ENCODE data around the gene TELO2.

The TELO2 gene

GRCh38 chr16:1460602-1461138, 32.5 kb upstream of the TELO2 start:
- TF ChIP-seq SUZ12 (IDR thresholded peaks at IDR 0.05): no peak
- CTCF ChIA-PET: no interaction called here
- DNase-seq (ENCODE audit: extremely low spot score): no peak
- POLR2A ChIA-PET: no interaction called here

DNA sequence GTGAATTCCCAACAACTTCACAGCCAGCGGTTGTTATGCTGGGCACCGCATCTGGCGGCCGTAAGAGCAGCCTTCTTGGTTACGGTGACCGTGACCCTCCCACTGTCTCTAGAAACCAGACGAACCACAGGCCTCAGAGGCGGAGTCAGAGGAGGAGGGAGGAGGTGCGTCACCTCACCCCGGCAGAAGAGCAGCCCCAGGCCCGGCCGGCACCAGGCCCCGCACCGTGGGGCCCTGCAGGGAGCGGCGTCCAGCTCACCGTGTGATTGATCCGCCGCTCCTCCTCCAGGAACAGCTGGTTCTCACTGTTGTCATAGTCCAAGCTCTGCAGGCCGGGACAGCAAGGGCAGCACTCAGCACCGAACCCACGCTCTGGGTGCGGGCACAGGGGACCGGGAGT, 32.0 kb upstream of the TELO2 start:
- CTCF ChIA-PET: no interaction called here
- DNase-seq (ENCODE audit: extremely low spot score): no peak
- TF ChIP-seq HDGF (IDR thresholded peaks at IDR 0.05; ENCODE audit: borderline replicate concordance): no peak
- no peak for TF ChIP-seq ARNT (IDR thresholded peaks at IDR 0.05)
- no peak for TF ChIP-seq L3MBTL2 (conservative IDR thresholded peaks at IDR 0.05)
- TF ChIP-seq FOXM1 (IDR thresholded peaks at IDR 0.05; ENCODE audit: borderline replicate concordance): no peak
- TF ChIP-seq SP1 (IDR thresholded peaks at IDR 0.05): no peak
- no peak for TF ChIP-seq CTBP1 (IDR thresholded peaks at IDR 0.05; ENCODE audit: borderline replicate concordance)
- TF ChIP-seq LEF1 (IDR thresholded peaks at IDR 0.05; ENCODE audit: borderline replicate concordance): no peak
- TF ChIP-seq SUZ12 (IDR thresholded peaks at IDR 0.05): no peak
- TF ChIP-seq TARDBP (IDR thresholded peaks at IDR 0.05): no peak
- POLR2A ChIA-PET: no interaction called here

DNA sequence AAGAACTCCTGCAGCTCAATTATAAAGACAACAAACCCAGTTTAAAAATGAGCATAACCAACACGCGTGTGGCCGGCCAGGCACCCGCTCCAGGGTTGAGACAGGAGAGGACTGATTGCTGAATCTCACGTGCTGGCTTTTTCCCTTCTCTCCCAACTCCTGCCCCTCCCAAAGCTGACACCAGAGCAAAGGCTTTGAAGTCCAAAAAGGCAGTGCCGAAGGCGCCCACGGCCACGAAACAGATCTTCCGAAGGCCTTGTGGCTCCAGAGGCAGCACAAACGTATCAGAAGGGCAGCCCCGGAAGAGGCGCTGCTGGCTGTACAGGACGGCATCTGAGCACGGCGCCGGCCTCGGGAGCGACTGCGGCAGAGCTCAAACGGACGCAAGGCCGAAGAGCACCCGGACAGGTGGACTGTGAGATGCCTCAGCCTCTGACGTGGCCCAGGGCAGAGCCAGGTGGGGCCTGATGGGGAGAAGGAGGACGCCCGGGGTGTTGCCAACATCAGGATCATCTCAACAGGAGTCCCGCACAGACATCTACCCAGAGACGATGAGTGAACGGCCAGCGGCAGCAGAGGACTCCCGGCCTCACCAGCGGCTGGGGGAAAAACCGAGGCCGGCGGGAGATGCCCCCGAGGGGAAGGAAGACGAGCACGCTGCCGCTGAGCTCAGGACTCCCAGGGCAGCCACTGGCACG, 28.8 kb upstream of the TELO2 start:
- CTCF ChIA-PET: no interaction called here

GRCh38 chr16:1464894-1465566, 28.1 kb upstream of the TELO2 start:
- POLR2A ChIA-PET: no interaction called here
- CTCF ChIA-PET: interaction anchor here (0.6 kb wide), 1 partner anchor 25 kb away, joined by 7 read pairs; no protein-coding TSS in a partner anchor
- no peak for DNase-seq (ENCODE audit: extremely low spot score)
- no peak for TF ChIP-seq FOXK2 (IDR thresholded peaks at IDR 0.05)

More for the DNA sequence above, 28.8 kb upstream of the TELO2 start:
- no peak for DNase-seq (ENCODE audit: extremely low spot score)
- POLR2A ChIA-PET: no interaction called here
- TF ChIP-seq TARDBP (IDR thresholded peaks at IDR 0.05) (no peak), FOXK2 (IDR thresholded peaks at IDR 0.05) (no peak), SUZ12 (IDR thresholded peaks at IDR 0.05) (no peak), HDGF (IDR thresholded peaks at IDR 0.05; ENCODE audit: borderline replicate concordance) (no peak), BHLHE40 (IDR thresholded peaks at IDR 0.05; ENCODE audit: borderline replicate concordance) (no peak), NFRKB (IDR thresholded peaks at IDR 0.05) (no peak), ARNT (IDR thresholded peaks at IDR 0.05) (no peak), LEF1 (IDR thresholded peaks at IDR 0.05; ENCODE audit: borderline replicate concordance) (no peak), CTBP1 (IDR thresholded peaks at IDR 0.05; ENCODE audit: borderline replicate concordance) (no peak), FOXM1 (IDR thresholded peaks at IDR 0.05; ENCODE audit: borderline replicate concordance) (no peak), SP1 (IDR thresholded peaks at IDR 0.05) (no peak), ZNF384 (IDR thresholded peaks at IDR 0.05) (no peak), L3MBTL2 (conservative IDR thresholded peaks at IDR 0.05) (no peak), FOXA1 (IDR thresholded peaks at IDR 0.05) (no peak), ELF4 (IDR thresholded peaks at IDR 0.05) (no peak)
- TF ChIP-seq, protein P1, sequence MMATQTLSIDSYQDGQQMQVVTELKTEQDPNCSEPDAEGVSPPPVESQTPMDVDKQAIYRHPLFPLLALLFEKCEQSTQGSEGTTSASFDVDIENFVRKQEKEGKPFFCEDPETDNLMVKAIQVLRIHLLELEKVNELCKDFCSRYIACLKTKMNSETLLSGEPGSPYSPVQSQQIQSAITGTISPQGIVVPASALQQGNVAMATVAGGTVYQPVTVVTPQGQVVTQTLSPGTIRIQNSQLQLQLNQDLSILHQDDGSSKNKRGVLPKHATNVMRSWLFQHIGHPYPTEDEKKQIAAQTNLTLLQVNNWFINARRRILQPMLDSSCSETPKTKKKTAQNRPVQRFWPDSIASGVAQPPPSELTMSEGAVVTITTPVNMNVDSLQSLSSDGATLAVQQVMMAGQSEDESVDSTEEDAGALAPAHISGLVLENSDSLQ (IDR thresholded peaks at IDR 0.05): no peak

DNA sequence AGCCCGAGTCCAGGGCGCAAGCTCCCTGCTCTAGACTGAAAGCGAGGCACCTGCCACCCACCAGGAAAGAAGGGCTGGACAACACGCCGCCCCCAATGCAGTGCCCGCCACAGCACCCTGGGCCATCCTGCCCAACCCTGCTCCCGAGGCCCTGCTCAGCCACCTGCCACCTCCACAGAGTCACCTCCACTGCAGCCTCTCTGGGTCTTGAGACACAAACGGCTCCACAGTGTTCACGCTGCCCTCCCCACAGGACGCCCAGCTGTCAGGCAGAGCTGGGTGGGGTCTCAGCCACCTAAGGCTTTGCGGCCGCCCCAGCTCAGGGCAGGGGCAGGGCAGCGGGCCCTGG, 27.6 kb upstream of the TELO2 start:
- ChIA-PET CTCF (interaction anchor here (0.6 kb wide), 1 partner anchor 25 kb away, joined by 7 read pairs; no protein-coding TSS in a partner anchor), POLR2A (no interaction called here)
- no peak for DNase-seq (ENCODE audit: extremely low spot score)
- TF ChIP-seq ELF4 (IDR thresholded peaks at IDR 0.05) (no peak), ARNT (IDR thresholded peaks at IDR 0.05) (no peak), SP1 (IDR thresholded peaks at IDR 0.05) (no peak), LEF1 (IDR thresholded peaks at IDR 0.05; ENCODE audit: borderline replicate concordance) (no peak), HDGF (IDR thresholded peaks at IDR 0.05; ENCODE audit: borderline replicate concordance) (no peak), FOXM1 (IDR thresholded peaks at IDR 0.05; ENCODE audit: borderline replicate concordance) (no peak), ZNF384 (IDR thresholded peaks at IDR 0.05) (no peak), TARDBP (IDR thresholded peaks at IDR 0.05) (no peak), NFRKB (IDR thresholded peaks at IDR 0.05) (no peak), CTBP1 (IDR thresholded peaks at IDR 0.05; ENCODE audit: borderline replicate concordance) (no peak)
- TF ChIP-seq, protein P1 (IDR thresholded peaks at IDR 0.05): no peak

- DNase-seq (ENCODE audit: extremely low spot score): no peak
- POLR2A ChIA-PET: no interaction called here
- CTCF ChIA-PET: no interaction called here
- TF ChIP-seq, protein P1 (IDR thresholded peaks at IDR 0.05): no peak
- TF ChIP-seq NFRKB (IDR thresholded peaks at IDR 0.05) (no peak), FOXA1 (IDR thresholded peaks at IDR 0.05) (no peak), LEF1 (IDR thresholded peaks at IDR 0.05; ENCODE audit: borderline replicate concordance) (no peak), BHLHE40 (IDR thresholded peaks at IDR 0.05; ENCODE audit: borderline replicate concordance) (no peak), CTBP1 (IDR thresholded peaks at IDR 0.05; ENCODE audit: borderline replicate concordance) (no peak), L3MBTL2 (conservative IDR thresholded peaks at IDR 0.05) (no peak), SP1 (IDR thresholded peaks at IDR 0.05) (no peak), HDGF (IDR thresholded peaks at IDR 0.05; ENCODE audit: borderline replicate concordance) (no peak)
Measured at GRCh38 chr16:1466054-1466453, 27.1 kb upstream of the TELO2 start.
